ENCODE data around the gene PHLDB3. TPM values are rescaled to one million over a fixed set of nuclear protein-coding genes. Genes with fewer than 3 reads are reported as not detected.
"Not testable (repeated sequence)": the region's sequence is repeated elsewhere in the genome, so short reads cannot be mapped to it uniquely, and the experiment has no call there.

PHLDB3 gene
- total RNA-seq, 1 donor from 2014 or later, result 7.9 TPM

- no peak for TF ChIP-seq CTCF (IDR thresholded peaks at IDR 0.05; ENCODE audit: insufficient read depth, low read length, severe bottlenecking)
- Histone ChIP-seq H3K36me3 (ENCODE audit: control insufficient read depth, insufficient read depth, low read length) (no peaks in the 10 kb centered on the region), H3K4me3 (ENCODE audit: low read depth, low read length) (no peak overlapping the region), H3K27me3 (ENCODE audit: control insufficient read depth, insufficient read depth, low read length) (no peaks in the 10 kb centered on the region)
- FAIRE-seq (no peak), DNase-seq (ENCODE audit: low read depth) (peak; percentile 49)
Observed at GRCh38 chr19:43450545-43450997, 54.0 kb downstream of the PHLDB3 start.

- no peak for DNase-seq (ENCODE audit: low read depth)
- H3K27me3 ChIP-seq (ENCODE audit: control insufficient read depth, insufficient read depth, low read length), result no peaks in the 10 kb centered on the region
- TF ChIP-seq CTCF (IDR thresholded peaks at IDR 0.05; ENCODE audit: insufficient read depth, low read length, severe bottlenecking), result no peak
- no peak for FAIRE-seq
- H3K36me3 ChIP-seq (ENCODE audit: control insufficient read depth, insufficient read depth, low read length), result no peaks in the 10 kb centered on the region
- no peak overlapping the region for H3K4me3 ChIP-seq (ENCODE audit: low read depth, low read length)
Observed at GRCh38 chr19:43447655-43448054, 56.9 kb downstream of the PHLDB3 start.

DNA sequence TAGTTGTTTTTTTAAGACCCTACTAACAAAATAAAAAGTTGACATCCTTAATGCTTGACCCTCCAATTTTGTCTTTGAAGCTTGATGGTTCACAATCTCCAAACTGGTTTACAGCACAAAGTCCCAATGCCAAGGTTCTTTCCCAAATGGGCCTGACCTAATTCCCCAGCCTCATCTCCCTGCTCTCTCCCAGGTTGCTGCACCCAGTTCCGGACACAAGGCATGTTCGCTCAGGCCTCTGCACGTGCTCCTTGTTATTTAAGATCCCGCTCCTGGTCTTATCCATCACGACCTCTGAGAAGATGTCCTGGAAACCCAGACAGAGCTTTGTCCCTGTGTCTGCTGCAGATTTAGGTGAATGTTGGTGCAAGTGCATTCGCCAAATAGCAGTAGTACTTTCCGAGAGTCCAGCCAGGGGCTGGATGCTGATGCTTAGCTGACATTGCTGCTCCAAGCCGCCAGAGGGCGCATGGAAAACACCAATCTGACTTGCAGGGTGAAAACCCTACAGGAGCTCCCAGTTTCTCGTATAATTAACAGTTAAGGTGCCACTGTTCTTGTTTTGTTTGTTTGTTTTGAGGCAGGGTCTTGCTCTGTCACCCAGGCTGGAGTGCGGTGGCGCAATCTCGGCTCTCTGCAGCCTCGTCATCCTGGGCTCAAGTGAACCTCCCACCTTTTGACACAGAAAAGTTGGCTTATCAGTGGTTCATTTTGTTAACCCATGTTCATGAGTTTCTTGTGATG is 57.6 kb downstream of the PHLDB3 start:
- H3K36me3 ChIP-seq (ENCODE audit: control insufficient read depth, insufficient read depth, low read length), result no peaks in the 10 kb centered on the region
- DNase-seq (ENCODE audit: low read depth) (peak; percentile 64), FAIRE-seq (peak; percentile 13)

GRCh38 chr19:43445426-43445825 is 59.1 kb downstream of the PHLDB3 start:
- TF ChIP-seq CTCF (IDR thresholded peaks at IDR 0.05; ENCODE audit: insufficient read depth, low read length, severe bottlenecking), result no peak
- no peak for FAIRE-seq

More for the DNA sequence above, 57.6 kb downstream of the PHLDB3 start:
- peak; percentile 93 for TF ChIP-seq CTCF (IDR thresholded peaks at IDR 0.05; ENCODE audit: insufficient read depth, low read length, severe bottlenecking)
- Histone ChIP-seq H3K27me3 (ENCODE audit: control insufficient read depth, insufficient read depth, low read length) (no peaks in the 10 kb centered on the region), H3K4me3 (ENCODE audit: low read depth, low read length) (no peak overlapping the region)

DNA sequence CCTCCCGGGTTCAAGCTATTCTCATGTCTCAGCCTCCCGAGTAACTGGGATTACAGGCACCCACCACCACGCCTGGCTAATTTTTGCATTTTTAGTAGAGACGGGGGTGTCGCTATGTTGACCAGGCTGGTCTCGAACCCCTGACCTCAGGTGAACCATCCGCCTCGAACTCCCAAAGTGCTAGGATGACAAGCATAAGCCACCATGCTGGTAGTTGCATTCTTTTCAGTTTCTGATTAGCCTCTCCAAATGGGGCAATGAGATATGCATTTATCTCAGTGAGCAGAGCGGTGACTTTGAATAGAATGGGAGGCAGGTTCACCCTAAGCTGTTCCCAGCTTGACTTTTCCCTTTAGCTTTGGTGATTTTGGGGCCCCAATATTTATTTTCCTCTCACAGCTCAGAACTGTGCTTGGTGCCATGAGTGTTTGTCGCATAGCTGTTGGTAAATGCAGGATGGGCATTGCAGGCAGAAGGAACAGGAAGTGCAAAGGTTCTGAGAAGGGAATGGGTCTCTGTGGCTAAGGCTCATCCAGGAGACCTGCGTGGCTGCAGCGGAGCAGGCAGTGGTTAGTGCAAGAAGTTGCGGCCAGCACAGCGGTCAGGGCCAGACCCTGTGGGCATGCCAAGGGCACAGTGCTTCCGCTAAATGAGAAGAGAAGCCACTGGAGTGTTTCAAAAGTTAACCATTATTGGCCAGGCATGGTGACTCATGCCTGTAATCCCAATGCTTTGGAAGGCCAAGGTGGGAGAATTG is 59.8 kb downstream of the PHLDB3 start:
- no peaks in the 10 kb centered on the region for H3K36me3 ChIP-seq (ENCODE audit: control insufficient read depth, insufficient read depth, low read length)
- H3K4me3 ChIP-seq (ENCODE audit: low read depth, low read length), result no peak overlapping the region
- no peak for TF ChIP-seq CTCF (IDR thresholded peaks at IDR 0.05; ENCODE audit: insufficient read depth, low read length, severe bottlenecking)
- no peak for FAIRE-seq
- DNase-seq (ENCODE audit: low read depth), result no peak
- H3K27me3 ChIP-seq (ENCODE audit: control insufficient read depth, insufficient read depth, low read length), result no peaks in the 10 kb centered on the region

More at GRCh38 chr19:43445426-43445825, 59.1 kb downstream of the PHLDB3 start:
- H3K4me3 ChIP-seq (ENCODE audit: low read depth, low read length), result no peak overlapping the region
- no peaks in the 10 kb centered on the region for H3K27me3 ChIP-seq (ENCODE audit: control insufficient read depth, insufficient read depth, low read length)
- no peaks in the 10 kb centered on the region for H3K36me3 ChIP-seq (ENCODE audit: control insufficient read depth, insufficient read depth, low read length)
- DNase-seq (ENCODE audit: low read depth), result no peak

DNA sequence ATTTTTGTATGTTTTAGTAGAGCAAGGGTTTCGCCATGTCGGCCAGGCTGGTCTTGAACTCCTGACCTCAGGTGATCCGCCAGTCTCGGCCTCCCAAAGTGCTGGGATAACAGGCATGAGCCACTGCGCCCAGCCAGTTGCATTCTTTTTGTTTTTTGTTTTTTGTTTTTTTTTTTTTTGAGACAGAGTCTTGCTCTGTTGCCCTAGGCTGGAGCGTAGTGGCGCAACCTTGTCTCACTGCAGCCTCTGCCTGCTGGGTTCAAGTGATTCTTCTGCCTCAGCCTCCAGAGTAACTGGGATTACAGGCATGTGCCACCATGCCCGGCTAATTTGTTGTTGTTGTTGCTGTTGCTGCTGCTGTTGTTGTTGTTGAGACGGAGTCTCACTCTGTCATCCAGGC is 60.5 kb downstream of the PHLDB3 start:
- not testable (repeated sequence) for DNase-seq (ENCODE audit: low read depth); H3K4me3 ChIP-seq (ENCODE audit: low read depth, low read length); H3K36me3 ChIP-seq (ENCODE audit: control insufficient read depth, insufficient read depth, low read length); H3K27me3 ChIP-seq (ENCODE audit: control insufficient read depth, insufficient read depth, low read length); FAIRE-seq
